ENCODE data around the gene SDHAF4.
A peak's percentile ranks its signal among the peaks of the same experiment; 100 is the strongest.
"Not testable (repeated sequence)": the region's sequence is repeated elsewhere in the genome, so short reads cannot be mapped to it uniquely, and the experiment has no call there.

The SDHAF4 gene

GRCh38 chr6:70566751-70567382, at the start of gene SDHAF4:
Gene SDHAF4, plus strand, starts transcription at chr6:70566930. Its CDS starts 11 bp downstream, at chr6:70566941.
- DNase-seq = peak; percentile 71

- DNase-seq = no peak
Measured at GRCh38 chr6:70518723-70519122, 48.0 kb upstream of the SDHAF4 start.

- no peak for DNase-seq
Measured at GRCh38 chr6:70520575-70520974, 46.2 kb upstream of the SDHAF4 start.

GRCh38 chr6:70524721-70525286, 41.9 kb upstream of the SDHAF4 start:
- DNase-seq = no peak

- no peak for DNase-seq
Measured at GRCh38 chr6:70527071-70527737, 39.5 kb upstream of the SDHAF4 start.

GRCh38 chr6:70530023-70530422, 36.7 kb upstream of the SDHAF4 start:
- DNase-seq = no peak

- DNase-seq = no peak
Measured at GRCh38 chr6:70531133-70531532, 35.6 kb upstream of the SDHAF4 start.

GRCh38 chr6:70537266-70537665, 29.5 kb upstream of the SDHAF4 start:
- DNase-seq = no peak

- DNase-seq = no peak
Measured at GRCh38 chr6:70538376-70538775, 28.4 kb upstream of the SDHAF4 start.

- DNase-seq = peak; percentile 56
Measured at GRCh38 chr6:70547313-70547712, 19.4 kb upstream of the SDHAF4 start.

GRCh38 chr6:70547905-70548304, 18.8 kb upstream of the SDHAF4 start:
- DNase-seq = no peak

- DNase-seq = no peak
Measured at GRCh38 chr6:70549327-70549726, 17.4 kb upstream of the SDHAF4 start.

- no peak for DNase-seq
Measured at GRCh38 chr6:70551566-70551965, 15.2 kb upstream of the SDHAF4 start.

GRCh38 chr6:70552286-70552940, 14.3 kb upstream of the SDHAF4 start:
- not testable (repeated sequence) for DNase-seq

GRCh38 chr6:70552974-70553373, 13.8 kb upstream of the SDHAF4 start:
- no peak for DNase-seq

- no peak for DNase-seq
Measured at GRCh38 chr6:70557998-70558397, 8.7 kb upstream of the SDHAF4 start.

GRCh38 chr6:70562401-70562800, 4.3 kb upstream of the SDHAF4 start:
- DNase-seq = not testable (repeated sequence)

- DNase-seq = no peak
Measured at GRCh38 chr6:70563530-70563929, 3.2 kb upstream of the SDHAF4 start.

GRCh38 chr6:70574643-70575042, 7.9 kb downstream of the SDHAF4 start:
- no peak for DNase-seq

GRCh38 chr6:70575899-70576495, 9.3 kb downstream of the SDHAF4 start:
- DNase-seq = no peak

GRCh38 chr6:70586114-70586513, 19.4 kb downstream of the SDHAF4 start:
- DNase-seq = no peak

- DNase-seq = no peak
Measured at GRCh38 chr6:70590400-70590799, 23.7 kb downstream of the SDHAF4 start.

GRCh38 chr6:70592391-70593117, 25.8 kb downstream of the SDHAF4 start:
- DNase-seq = no peak

Measured in NCI-H526 treated with DMSO at 0.1 percent for 48 hours (cell line).